GM21447 (cell line): ENCODE data around the gene FMNL3.

Experiments used
- ATAC-seq: cut with Tn5 transposase; IDR thresholded peaks from one replicate; pipeline ENCODE4 v1.9.1; 2021; ENCODE audit not compliant: unreplicated experiment

FMNL3 gene

DNA sequence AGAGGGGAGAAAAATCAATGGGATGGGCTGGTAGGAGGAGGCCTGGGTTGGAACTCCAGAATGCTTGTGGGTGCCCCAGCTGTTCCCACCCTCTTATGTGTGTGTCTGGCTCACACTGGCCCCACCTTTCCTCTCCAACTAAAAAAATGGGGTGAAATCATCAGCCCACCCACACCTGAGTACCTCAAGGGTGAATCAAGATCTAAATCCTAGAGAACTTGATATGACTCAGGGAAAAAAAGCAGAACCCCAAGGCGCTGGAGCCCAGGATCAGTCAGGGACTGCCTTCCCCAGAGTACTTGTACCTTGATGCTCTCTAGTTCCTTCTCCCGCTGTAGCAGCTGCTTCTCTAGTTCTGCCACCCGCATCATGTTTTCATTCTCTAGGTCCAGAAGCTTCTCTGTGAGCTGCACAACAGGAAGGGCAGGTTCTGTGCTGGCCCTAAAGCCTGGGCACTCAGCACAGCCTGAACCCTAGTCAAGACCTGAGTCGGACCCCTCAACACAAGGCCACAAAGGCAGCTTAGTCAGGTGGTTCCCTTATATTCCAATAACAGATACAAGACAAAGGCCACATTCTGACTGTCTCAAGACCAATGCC is 54.2 kb downstream of the FMNL3 start:
- ATAC-seq, result no peak

DNA sequence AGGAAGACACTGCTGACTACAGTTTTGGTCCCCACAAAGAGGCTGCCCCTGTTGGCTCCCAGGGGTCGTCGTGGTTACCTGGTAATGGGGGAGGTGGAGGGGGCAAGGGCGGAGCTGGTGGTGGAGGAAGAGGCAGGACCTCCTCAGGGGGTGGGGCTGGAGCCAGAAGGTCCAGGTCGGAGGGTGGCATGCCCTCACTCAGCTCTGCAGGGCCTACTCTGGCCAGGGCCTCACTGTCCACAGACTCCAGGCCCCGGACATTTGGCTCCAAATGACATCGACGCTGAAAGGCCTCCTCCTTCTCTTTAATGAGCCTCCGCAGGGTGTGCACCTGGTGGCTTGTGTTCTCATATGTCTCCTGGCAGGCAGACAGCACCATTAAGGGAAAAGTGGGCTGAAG is 55.4 kb downstream of the FMNL3 start:
- ATAC-seq, result no peak

DNA sequence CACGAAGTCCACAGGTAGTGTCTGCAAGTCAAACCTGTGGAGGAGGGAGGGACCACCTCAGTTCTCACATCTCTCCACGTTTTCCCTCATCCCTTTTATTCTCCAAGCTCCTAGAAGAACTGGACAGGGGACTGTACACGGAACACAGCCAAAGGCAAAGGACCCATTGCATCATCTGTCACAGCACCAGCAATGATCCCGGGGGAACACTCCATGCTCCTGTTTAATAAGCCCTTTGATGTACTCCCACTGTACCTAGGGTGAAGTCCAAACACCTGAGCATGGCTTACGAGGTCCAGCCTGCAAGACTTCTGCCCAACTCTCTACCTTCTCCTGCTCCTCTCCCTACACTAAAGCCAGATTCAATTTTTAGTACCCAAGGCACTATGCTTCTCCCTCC is 57.3 kb downstream of the FMNL3 start:
- no peak for ATAC-seq

DNA sequence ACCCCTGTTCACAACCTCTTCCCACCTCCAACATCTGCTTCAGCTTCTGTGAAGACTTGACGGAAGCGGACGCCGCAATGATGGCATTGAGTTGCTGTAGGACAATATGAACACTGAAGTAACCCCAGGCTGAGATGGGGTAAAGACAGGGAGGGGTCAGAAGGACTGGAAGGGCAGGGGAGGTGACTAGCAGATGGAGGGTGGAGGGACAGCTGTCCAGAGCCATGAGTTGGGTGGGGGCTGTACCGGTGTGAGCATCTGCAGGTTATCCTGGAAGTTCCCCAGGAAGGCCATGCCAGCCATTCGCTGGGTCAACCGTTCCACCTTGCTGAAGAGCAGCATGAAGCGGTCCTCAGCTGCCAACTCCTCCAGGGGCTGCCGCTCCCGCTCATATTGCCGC is 57.8 kb downstream of the FMNL3 start:
- ATAC-seq, result no peak

DNA sequence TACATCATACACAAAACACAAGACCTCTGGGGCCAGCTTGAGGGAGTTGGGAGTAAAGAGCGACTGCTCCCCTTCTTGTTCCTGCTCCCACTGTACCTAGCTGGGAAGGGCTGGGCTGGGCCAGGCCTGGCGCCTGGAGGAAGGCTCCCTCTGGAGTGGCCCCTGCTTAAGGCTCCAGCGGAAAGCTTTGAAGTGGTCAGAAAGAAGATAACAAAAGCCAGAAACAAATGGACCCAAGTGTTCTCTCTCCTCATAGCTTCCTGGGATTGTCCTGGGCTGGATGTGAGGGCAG is 58.5 kb downstream of the FMNL3 start:
- no peak for ATAC-seq

DNA sequence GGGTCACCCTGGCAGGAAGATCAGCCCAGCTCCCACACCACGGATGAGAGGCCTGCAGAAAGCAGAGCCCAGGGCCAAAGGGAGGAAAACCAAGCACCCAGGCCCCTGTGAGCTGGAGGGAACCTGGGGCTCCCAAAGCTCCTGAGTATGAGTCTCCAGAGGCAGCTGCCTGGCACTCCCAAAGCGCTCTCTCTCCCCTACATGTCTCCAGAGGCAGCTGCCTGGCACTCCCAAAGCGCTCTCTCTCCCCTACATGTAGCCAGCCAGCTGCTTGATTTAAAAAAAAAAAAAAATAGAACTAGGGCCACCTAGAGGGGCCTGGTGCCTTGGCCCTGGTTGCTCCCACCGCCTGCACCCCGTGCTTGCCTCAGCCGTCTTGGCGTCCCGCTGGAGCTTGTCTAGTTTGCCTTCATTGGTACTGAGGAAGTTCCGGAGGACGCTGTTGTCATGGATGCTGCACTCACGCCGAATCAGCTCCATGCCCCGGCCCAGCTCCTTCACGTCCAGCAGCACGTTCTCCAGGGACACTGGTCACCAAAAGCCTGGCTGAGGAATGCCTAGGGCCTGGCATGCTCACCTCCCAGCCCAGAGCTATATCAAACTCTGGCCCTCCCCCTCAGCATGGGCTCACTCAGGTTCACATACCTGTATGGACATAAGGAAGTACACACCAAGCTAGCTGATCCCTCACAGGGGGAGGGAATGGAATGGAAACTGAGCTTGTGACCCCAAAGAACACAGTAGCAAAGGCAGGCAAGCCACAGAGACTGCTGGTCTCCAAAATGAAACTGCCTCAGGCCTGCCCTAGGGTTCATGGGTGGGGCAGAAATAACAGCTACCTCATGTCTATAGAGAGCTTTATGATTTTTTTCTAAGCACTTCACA is 59.1 kb downstream of the FMNL3 start:
- ATAC-seq, result no peak

DNA sequence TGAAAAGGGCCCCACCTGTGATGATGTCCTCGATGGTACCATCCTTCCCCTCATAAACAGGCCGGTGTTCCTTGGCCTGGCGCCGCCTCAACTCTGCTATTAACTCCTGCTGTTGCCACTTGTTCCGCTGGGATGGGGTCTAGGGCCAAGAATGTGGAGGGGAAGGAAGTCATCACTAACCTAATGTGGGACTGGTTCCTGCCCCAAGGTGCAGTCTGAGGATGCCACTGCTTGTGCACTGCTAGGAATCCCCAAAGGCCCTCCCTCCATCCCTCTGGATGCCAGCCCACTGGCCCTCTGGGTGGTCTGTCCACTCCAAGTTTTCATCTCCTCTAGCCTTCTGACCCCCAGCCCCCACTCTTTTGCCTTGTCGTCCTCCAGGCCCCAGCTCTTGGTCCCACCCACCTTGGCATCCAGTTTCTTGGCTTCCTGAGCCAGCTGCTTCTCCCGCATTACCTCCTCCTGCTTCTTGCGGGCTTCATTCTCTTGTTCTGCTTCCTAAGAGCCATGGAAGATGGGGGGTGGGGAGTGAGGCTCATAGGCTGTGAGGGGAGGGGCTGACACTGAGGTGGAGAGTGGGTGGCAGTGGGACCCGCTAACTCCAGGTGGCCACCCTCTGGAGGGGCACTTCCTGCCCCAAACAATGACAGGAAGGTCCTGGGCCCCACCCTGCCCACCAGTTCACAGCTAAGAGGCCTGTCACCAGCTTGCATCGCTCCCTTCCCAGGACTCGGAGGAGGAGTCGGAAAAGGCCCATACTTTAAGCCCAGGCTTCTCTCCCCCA is 60.1 kb downstream of the FMNL3 start:
- ATAC-seq, result no peak

DNA sequence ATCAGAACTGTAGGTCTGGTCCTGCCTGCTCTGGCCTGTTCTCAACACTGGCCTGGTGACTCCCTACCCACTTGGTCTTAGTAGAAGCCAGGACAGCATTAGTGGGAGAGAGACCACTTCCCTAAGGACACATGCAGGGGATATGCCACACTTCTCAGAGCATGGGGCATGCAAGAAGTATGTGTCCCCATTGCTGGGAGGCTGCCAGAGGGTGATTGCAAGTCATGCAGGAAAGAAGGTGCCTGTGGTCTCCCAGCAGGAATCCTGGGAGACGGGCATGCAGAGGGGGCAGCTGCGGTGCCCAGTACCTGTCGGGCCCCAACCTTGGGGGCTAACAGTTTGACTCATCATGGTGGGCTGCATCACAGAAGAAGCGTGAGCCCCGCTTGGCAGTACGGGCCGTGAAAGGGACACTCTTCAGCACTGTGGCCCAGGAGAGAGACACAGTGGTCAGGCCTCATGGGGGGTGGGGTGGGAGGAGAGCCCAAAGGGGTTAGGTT is 60.8 kb downstream of the FMNL3 start:
- ATAC-seq, result no peak

DNA sequence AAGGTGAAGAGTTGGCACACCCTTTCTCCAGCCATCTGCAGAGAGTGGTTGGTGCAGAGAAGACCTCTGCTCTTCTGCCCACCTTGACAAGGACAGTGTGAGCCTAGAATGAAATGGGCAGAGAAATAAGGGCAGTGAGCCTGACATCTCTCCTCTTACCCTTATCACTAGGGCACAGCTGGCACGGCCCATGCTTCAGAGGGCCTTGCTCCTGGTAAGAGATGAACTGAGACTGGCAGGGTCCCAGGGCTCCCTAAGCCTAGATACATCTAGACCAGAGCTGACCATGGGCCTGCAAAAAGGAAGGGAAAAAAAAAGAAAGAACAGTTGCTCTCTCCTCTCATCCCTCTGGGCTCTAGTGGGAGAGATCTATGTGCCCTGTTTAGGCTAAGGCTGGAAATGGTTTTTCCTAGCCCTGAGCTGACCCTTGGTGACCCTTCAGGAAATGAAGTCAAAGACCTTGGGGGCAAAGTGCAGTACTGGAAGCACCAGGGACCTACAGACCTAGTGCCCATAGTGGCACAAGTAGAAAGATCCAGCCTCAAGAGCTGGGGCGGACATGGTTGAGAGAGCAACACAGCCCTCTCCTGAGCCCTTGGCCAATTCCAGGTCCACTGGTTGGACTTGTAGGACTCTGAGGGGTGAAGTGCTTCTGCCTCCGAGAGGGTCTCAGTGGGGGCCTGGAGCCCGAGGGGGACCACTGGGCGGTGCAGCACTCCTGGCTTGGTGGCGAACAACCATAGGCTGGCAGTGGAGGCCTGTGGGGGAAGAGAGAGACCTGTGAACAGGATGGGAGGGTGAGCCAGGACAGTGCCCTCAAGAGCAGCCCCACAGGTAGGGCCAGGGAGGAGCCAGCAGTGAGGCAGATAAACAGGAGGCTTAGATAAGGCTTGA is 61.8 kb downstream of the FMNL3 start:
- no peak for ATAC-seq

DNA sequence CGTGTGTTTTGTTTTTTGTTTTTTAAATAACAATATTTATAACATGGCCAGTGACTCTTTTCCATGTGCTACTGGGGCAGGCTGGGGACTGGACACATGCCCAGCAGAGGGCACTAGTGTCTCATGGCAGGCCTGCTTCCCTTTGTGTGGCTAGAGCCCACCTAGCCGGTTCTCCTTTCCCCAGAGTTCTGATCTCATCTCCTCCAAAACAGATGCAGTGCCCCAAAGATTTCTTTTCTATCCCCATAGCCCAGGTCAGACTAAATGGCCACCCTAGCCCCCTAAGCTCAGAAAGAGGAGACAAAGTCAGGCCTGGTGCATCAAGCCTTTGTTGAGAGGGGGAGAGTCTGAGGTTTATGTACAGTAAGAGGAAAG is 62.6 kb downstream of the FMNL3 start:
- ATAC-seq, result no peak

DNA sequence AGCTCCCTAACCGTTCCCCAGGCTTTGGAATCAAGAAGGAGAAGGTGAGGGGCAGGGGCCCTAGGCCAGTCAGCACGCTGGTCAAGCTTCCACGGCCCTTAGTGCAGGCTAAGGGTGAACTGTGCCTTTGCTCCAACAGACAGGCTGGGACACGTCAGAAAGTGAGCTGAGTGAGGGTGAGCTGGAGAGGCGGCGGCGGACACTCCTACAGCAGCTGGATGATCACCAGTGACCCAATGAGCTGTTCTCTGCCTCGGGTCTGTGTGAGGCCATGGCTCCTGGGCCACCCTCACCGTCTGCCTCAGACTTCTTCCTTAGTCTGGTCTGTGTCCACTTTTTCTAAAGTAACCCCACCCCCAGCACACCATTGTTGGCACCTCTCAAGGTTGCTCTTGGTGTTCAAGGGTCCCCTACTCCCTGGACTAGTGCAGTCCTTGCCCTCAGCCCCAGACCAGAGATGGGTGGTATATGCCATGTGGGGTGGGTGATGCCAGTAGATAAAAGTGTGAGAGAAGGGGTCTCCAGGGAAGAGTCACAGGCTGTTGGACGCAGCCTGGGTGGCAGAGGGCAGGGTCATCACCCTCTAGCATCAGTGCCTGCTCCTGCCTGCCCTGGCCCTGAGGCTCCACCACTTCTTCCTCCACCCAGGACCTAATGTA is 63.1 kb downstream of the FMNL3 start:
- no peak for ATAC-seq

DNA sequence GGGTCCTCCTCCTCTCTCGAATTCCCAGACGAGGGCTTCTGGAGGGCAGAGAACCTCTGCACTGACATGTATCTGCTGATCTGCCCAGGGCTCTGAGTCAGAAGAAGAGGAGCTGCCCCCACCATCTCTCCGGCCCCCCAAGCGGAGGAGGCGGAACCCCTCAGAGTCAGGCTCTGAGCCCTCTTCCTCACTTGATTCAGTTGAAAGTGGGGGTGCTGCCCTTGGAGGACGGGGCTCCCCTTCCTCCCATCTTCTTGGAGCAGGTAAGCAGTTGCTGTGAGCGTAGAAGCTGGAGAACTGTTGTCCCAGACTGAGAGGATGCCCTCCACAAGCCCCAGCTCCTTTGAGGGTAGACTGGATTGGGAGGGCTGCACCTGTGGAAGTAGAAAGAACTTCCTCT is 64.1 kb downstream of the FMNL3 start:
- no peak for ATAC-seq

DNA sequence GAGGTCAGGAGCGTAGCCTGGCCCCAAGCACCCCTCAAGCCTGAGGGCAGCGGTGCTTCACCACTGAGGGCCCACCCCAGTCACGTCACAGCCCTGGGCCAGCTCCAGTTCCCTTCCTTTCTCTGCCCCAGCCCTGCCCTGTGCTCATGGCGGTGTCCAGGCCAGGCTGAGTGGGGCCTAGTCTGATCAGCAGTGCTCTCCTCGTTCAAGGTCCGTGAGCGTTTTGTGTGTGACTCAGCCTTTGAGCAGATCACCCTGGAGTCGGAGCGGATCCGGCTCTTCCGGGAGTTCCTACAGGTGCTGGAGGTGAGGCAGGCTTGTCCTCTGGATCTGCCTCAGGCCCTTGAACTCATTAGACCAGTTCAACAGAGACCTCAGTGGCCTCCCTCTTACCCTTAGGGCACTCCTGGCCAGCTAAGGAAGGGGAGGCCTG is 64.8 kb downstream of the FMNL3 start:
- ATAC-seq, result no peak

DNA sequence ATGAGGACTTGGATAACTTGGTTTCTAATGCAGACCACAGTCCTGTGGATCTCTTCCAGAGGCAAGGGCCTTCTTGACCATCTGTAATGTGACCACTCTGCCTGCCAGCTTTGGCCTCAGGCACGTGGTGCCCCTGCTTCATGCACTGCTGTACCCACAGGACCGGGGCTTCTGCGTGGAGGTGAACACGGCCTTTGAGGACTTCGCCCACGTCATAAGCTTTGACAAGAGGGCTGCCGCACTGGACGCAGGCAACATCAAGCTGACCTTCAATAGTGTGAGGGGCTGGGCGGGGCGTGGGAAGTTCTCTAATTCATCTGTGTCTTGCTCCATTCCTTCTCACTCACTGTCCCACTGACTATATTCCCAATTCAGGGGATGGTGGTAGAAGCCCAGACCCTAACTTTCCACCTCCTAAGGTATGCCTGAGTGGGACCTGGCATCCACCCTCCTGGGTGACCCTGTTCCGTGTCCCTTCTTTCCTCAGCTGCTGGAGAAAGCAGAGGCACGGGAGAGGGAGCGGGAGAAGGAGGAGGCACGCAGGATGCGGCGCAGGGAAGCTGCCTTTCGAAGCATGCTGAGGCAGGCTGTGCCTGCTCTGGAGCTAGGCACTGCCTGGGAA is 65.3 kb downstream of the FMNL3 start:
- no peak for ATAC-seq

DNA sequence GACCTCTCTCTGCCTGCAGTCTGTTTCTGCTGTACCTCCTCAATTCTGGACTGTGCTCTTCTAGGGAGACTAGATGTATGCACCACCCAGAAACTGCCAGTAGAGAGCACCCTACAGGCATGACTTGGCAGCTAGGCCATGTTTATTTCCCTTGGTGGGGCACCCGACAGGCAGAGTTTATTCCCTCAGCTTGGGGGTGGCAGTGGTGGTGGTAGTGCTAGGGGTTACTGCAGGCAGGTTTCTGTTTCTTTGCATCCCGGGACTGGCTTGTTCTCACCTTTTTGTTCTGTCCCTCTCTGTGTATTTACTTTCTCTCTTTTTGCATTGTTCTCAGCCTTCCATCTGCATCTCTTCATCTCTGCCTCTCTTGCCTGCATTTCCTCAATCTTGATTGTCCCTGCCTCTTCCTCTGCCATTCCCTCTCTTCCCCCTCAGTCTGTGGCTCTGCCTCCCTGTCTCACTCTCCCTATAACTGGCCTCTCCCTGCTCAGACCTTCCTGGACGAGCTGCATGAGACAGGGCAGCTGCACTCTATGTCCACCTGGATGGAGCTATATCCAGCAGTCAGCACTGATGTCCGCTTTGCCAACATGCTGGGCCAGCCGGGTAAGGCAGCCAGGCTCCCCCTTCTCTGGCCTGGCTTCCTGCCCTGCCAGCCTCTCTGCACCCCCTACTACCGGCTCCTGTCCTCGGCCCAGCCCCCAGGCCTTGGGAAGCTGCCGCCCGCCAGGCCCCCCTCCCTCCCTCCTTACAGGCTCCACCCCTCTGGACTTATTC is 70.0 kb downstream of the FMNL3 start:
- peak; percentile 77 for ATAC-seq

DNA sequence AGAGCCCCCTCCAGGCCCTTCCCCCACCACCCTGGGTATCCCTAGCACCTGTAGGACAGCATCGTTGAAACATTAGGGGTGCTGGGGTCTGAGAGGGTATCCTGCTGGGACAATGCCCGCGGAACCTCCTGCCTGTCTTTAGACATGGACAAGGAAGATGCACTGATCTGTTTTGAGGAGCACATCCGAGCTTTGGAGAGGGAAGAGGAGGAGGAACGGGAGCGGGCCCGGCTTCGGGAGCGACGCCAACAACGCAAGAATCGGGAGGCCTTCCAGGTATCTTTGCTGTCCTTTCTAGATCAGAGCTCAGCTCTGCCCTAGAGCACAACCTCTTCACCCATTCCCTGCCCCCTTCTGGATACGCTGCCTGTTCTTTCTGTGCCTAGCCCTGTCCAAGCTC is 70.6 kb downstream of the FMNL3 start:
- ATAC-seq, result no peak

DNA sequence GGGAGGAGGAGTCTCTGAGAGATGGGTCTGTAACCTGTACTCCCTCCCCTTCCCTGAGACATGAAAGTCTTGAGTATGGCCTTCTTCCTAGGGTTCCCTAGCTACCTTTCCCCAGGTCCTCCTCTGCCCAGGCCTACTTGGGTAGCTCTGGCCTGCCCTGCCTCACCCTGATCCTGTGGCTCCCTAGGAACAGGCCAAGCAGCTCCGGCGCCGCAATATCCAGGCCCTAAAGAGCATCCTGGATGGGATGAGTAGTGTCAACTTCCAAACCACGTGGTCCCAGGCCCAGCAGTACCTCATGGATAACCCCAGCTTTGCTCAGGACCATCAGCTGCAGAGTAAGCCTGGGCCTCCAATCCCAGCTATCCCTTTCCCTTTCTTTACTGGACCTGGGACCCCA is 71.5 kb downstream of the FMNL3 start:
- no peak for ATAC-seq

DNA sequence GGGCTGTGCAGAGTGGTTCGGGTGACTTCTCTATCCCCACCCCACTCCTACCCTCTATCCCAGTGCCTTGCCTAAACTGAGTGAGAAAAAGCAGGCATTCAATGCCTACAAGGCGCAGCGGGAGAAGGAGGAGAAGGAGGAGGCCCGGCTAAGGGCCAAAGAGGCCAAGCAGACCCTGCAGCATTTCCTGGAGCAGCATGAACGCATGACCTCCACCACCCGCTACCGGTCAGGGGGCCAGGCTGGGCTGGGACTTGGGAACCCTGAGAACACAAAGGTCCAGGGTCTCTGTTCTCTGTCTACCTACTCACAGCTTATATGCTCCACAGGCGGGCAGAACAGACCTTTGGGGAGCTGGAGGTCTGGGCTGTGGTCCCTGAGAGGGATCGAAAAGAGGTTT is 72.2 kb downstream of the FMNL3 start:
- ATAC-seq, result no peak

DNA sequence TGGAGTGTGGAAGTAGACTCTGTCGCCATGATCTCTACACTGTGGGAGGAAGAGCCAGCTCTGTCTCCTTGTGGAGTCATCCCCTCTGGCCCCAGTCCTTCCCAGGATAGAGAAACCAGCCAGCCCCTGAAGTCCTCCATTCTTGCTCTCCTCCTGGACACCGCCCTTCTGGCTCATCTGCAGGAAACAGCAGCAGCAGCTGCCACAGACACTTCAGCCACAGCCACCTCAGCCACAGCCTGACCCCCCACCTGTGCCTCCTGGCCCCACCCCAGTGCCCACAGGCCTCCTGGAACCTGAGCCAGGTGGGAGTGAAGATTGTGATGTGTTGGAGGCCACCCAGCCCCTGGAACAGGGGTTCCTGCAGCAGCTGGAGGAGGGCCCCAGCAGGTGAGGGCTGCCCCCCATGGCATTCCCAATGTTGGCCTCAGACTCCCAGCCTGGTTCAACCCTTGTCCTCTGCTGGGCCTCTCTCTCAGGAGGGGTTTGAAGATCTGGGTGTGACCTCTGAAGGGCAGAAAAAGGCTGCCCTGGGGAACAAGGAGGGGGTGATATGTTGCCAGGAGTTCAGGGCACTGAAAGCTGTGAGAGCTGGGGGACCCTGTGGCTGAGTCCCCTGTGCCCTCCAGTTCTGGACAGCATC is 73.4 kb downstream of the FMNL3 start:
- ATAC-seq, result no peak
